ENCODE results near the gene UQCC3.

GRCh38 chr11:62719302-62719978 lies 48.0 kb downstream of the UQCC3 start:
- TF ChIP-seq CTCF (IDR thresholded peaks at IDR 0.05) (no peak), POLR2A (IDR thresholded peaks at IDR 0.05) (no peak)
